ENCODE data around the gene PPP1R18.
A peak's percentile ranks its signal among the peaks of the same experiment; 100 is the strongest.

Gene PPP1R18

GRCh38 chr6:30681766-30682142 is 4.7 kb downstream of the PPP1R18 start:
- TF ChIP-seq CTCF (IDR thresholded peaks at IDR 0.05; ENCODE audit: low read depth, low read length, missing control alignments), result no peak
- DNase-seq (ENCODE audit: extremely low read depth, low read depth), result no peak
- H3K4me3 ChIP-seq (replicated peaks; ENCODE audit: low read depth, low read length), result peak overlapping the region; percentile 79

- H3K4me3 ChIP-seq (replicated peaks; ENCODE audit: low read depth, low read length), result peak overlapping the region; percentile 23
- DNase-seq (ENCODE audit: extremely low read depth, low read depth), result no peak
- no peak for TF ChIP-seq CTCF (IDR thresholded peaks at IDR 0.05; ENCODE audit: low read depth, low read length, missing control alignments)
These were observed 6.5 kb downstream of the PPP1R18 start for GRCh38 chr6:30679765-30680535.

GRCh38 chr6:30678964-30679726 is 7.3 kb downstream of the PPP1R18 start:
- peak overlapping the region; percentile 23 for H3K4me3 ChIP-seq (replicated peaks; ENCODE audit: low read depth, low read length)
- DNase-seq (ENCODE audit: extremely low read depth, low read depth), result peak; percentile 47

GRCh38 chr6:30676660-30677285 is 9.7 kb downstream of the PPP1R18 start:
- H3K4me3 ChIP-seq (replicated peaks; ENCODE audit: low read depth, low read length), result no peak overlapping the region

More at GRCh38 chr6:30678964-30679726, 7.3 kb downstream of the PPP1R18 start:
- peak; percentile 98 for TF ChIP-seq CTCF (IDR thresholded peaks at IDR 0.05; ENCODE audit: low read depth, low read length, missing control alignments)

GRCh38 chr6:30672445-30673253 is 13.8 kb downstream of the PPP1R18 start, which contains the start of gene DHX16:
Gene DHX16, minus strand, starts transcription at chr6:30673006. Its CDS starts 165 bp downstream, at chr6:30672841.
- DNase-seq (ENCODE audit: extremely low read depth, low read depth), result peak; percentile 97
- H3K4me3 ChIP-seq (replicated peaks; ENCODE audit: low read depth, low read length), result peak within 1 kb of the TSS; percentile 98
- peak; percentile 92 for TF ChIP-seq CTCF (IDR thresholded peaks at IDR 0.05; ENCODE audit: low read depth, low read length, missing control alignments)

More at GRCh38 chr6:30676660-30677285, 9.7 kb downstream of the PPP1R18 start:
- TF ChIP-seq CTCF (IDR thresholded peaks at IDR 0.05; ENCODE audit: low read depth, low read length, missing control alignments), result no peak
- DNase-seq (ENCODE audit: extremely low read depth, low read depth), result no peak

All from HFF-Myc (cell line).